GM18867 (cell line): ENCODE data around the gene HOXB9.

Source experiments
- ATAC-seq: cut with Tn5 transposase; IDR thresholded peaks from one replicate; pipeline ENCODE4 v1.9.1; 2021; ENCODE audit warnings: mild to moderate bottlenecking, moderate library complexity; ENCODE audit not compliant: unreplicated experiment

Gene HOXB9

GRCh38 chr17:48612854-48613691 lies 13.1 kb downstream of the HOXB9 start:
- no peak for ATAC-seq

- no peak for ATAC-seq
These were observed 13.7 kb downstream of the HOXB9 start for GRCh38 chr17:48612456-48612853.

GRCh38 chr17:48611681-48612455 lies 14.3 kb downstream of the HOXB9 start:
- ATAC-seq = no peak

- no peak for ATAC-seq
These were observed 14.9 kb downstream of the HOXB9 start for GRCh38 chr17:48611213-48611612.

GRCh38 chr17:48610282-48611211 lies 15.6 kb downstream of the HOXB9 start, which contains the start of gene HOXB7:
Gene HOXB7 (minus strand): TSS chr17:48611017. CDS start chr17:48610918, 99 bp downstream.
- ATAC-seq = no peak

GRCh38 chr17:48609759-48610281 lies 16.3 kb downstream of the HOXB9 start:
- ATAC-seq = no peak

- ATAC-seq = no peak
These were observed 17.1 kb downstream of the HOXB9 start for GRCh38 chr17:48609033-48609432.

GRCh38 chr17:48608494-48608834 lies 17.7 kb downstream of the HOXB9 start:
- no peak for ATAC-seq

GRCh38 chr17:48606892-48607614 lies 19.1 kb downstream of the HOXB9 start:
- ATAC-seq = no peak

- no peak for ATAC-seq
These were observed 19.9 kb downstream of the HOXB9 start for GRCh38 chr17:48605991-48606891.

GRCh38 chr17:48605409-48605919 lies 20.7 kb downstream of the HOXB9 start:
- ATAC-seq = no peak

GRCh38 chr17:48604770-48605329 lies 21.3 kb downstream of the HOXB9 start, which contains the start of gene HOXB6:
Gene HOXB6 (minus strand): TSS chr17:48604986. CDS start chr17:48598150, 6,836 bp downstream.
- no peak for ATAC-seq

- ATAC-seq = no peak
These were observed 22.0 kb downstream of the HOXB9 start for GRCh38 chr17:48603959-48604769.

GRCh38 chr17:48601539-48602425 lies 24.4 kb downstream of the HOXB9 start:
- no peak for ATAC-seq

GRCh38 chr17:48601207-48601538 lies 25.0 kb downstream of the HOXB9 start:
- no peak for ATAC-seq

- ATAC-seq = no peak
These were observed 25.7 kb downstream of the HOXB9 start for GRCh38 chr17:48600244-48601098.
